Sigmoid colon (tissue), 4 donors: ENCODE measurements around the gene UBASH3B.

Experiments used
- CTCF ChIP-seq, 4 experiments: fragments of 450-650 bp in 3 of 4; fragments of 200-600 bp in 1 of 4; IDR thresholded peaks; one replicate each; pipeline ENCODE4 v1.5.1; 2016 to 2019; ENCODE audit warnings: antibody characterized with exemption in 4 of 4, mild to moderate bottlenecking in 3 of 4, moderate library complexity in 2 of 4
- EP300 ChIP-seq, 4 donors: sonication (generic); formaldehyde crosslinking; IDR thresholded peaks; one replicate each; pipeline ENCODE4 v1.6.1; 2017; ENCODE audit warnings: antibody characterized with exemption in 4 of 4
- POLR2A ChIP-seq, 2 donors: fragments of 450-650 bp; IDR thresholded peaks; one replicate each; pipeline ENCODE4 v1.6.1; 2016; ENCODE audit warnings: antibody characterized with exemption in 2 of 2, mild to moderate bottlenecking in 2 of 2, moderate library complexity in 2 of 2
- POLR2AphosphoS5 ChIP-seq, 4 donors: sonication (generic); formaldehyde crosslinking; IDR thresholded peaks; one replicate each; pipeline ENCODE4 v1.6.1; 2017; ENCODE audit warnings: antibody characterized with exemption in 4 of 4

- TF ChIP-seq CTCF (IDR thresholded peaks at IDR 0.05) (no peak), POLR2A (IDR thresholded peaks at IDR 0.05) (no peak), POLR2AphosphoS5 (IDR thresholded peaks at IDR 0.05) (no peak), EP300 (IDR thresholded peaks at IDR 0.05) (no peak)
Measured at GRCh38 chr11:122804796-122805195, 149.3 kb downstream of the UBASH3B start.
